K562 treated with DMSO at 1 percent for 4 hours (cell line): Measurements from ENCODE around the gene NXPE3. TPM values are rescaled to one million over a fixed set of nuclear protein-coding genes. Genes with fewer than 3 reads are reported as not detected.

Source experiments
- total RNA-seq: library from RNA; unstranded; fragments of 300-600 nt; gene quantifications from 2 replicates; pipeline ENCODE4 v1.2.3, GENCODE V29; 2022; ENCODE audit not compliant: insufficient read depth

The NXPE3 gene
- 2.7 and 4.2 TPM in 2 replicates for total RNA-seq

GRCh38 chr3:101779047-101779821 is at the start of gene NXPE3:
TSS of gene NXPE3 (plus strand) at chr3:101779211. CDS start at chr3:101785597, 6,386 bp downstream.

GRCh38 chr3:101848754-101849713 is 70.0 kb downstream of the NXPE3 start, which contains the start of gene NFKBIZ:
TSS of gene NFKBIZ (plus strand) at chr3:101849514. CDS start at chr3:101849629, 115 bp downstream.

Other genes starting within 250 kb of the NXPE3 start
- 12.8 and 16.9 TPM in 2 replicates for gene TRMT10C, start 217.3 kb upstream of the NXPE3 start, total RNA-seq
- gene PCNP, start 205.0 kb upstream of the NXPE3 start, total RNA-seq = 51.9 and 55.8 TPM in 2 replicates
- 10.6 and 13.2 TPM in 2 replicates for gene ZBTB11, start 102.1 kb upstream of the NXPE3 start, total RNA-seq
- 2,185 and 2,384 TPM in 2 replicates for gene RPL24, start 92.5 kb upstream of the NXPE3 start, total RNA-seq
- 0.77 and 2.4 TPM in 2 replicates for gene CEP97, start 54.6 kb upstream of the NXPE3 start, total RNA-seq
- gene NFKBIZ, start 70.3 kb downstream of the NXPE3 start, total RNA-seq = 2.3 and 5.2 TPM in 2 replicates